Thoracic aorta (tissue), 2 donors: ENCODE measurements around the gene PPIB. TPM values are rescaled to one million over a fixed set of nuclear protein-coding genes. Genes with fewer than 3 reads are reported as not detected.

Experiments used
- ATAC-seq: fragments of 150-250 bp; one replicate; pipeline ENCODE4 v1.8.0; 2017; ENCODE audit warnings: low read depth; ENCODE audit not compliant: insufficient number of reproducible peaks, low FRiP score
- DNase-seq: peaks from one replicate; pipeline ENCODE4 v3.0.0-alpha.2; 2020; ENCODE audit warnings: low spot score
- H3K27ac ChIP-seq, 2 donors: fragments of 200-600 bp; sonication (generic); 1 replicate in 1 of 2; 2 replicates in 1 of 2; pipeline ENCODE4 v1.5.1; 2016; ENCODE audit warnings: mild to moderate bottlenecking in 2 of 2, moderate library complexity in 2 of 2
- H3K27me3 ChIP-seq: fragments of 200-600 bp; sonication (generic); replicated peaks from 2 replicates; pipeline ENCODE4 v1.6.0; 2016; ENCODE audit warnings: mild to moderate bottlenecking; ENCODE audit not compliant: insufficient read depth
- H3K36me3 ChIP-seq: fragments of 200-600 bp; sonication (generic); one replicate; pipeline ENCODE4 v1.5.1; 2016
- H3K4me1 ChIP-seq, 2 donors: fragments of 200-600 bp; sonication (generic); 1 replicate in 1 of 2; 2 replicates in 1 of 2; pipeline versions ENCODE4 v1.5.1 to v1.6.0; 2016; ENCODE audit warnings: low read depth in 2 of 2, mild to moderate bottlenecking in 1 of 2; ENCODE audit not compliant: control insufficient read depth in 1 of 2
- H3K4me3 ChIP-seq: fragments of 200-600 bp; sonication (generic); 2 replicates; pipeline ENCODE4 v1.5.1; 2016; ENCODE audit warnings: mild to moderate bottlenecking
- H3K9me3 ChIP-seq: fragments of 200-600 bp; sonication (generic); 2 replicates; pipeline ENCODE4 v1.5.1; 2016
- total RNA-seq, 2 donors: library from RNA; depleted of rRNA; stranded (reverse); fragments of >200 nt; gene quantifications; one replicate each; pipeline versions ENCODE4 v1.1.0 to v1.2.3, GENCODE V29; 2016
- TF ChIP-seq, protein P1 (sequence below): fragments of 200-600 bp; sonication (generic); IDR thresholded peaks from one replicate; pipeline ENCODE4 v1.5.1; 2019; ENCODE audit warnings: antibody characterized with exemption

PPIB gene
- total RNA-seq, 2 donors from 2014 or later, result 288 to 331 TPM

DNA sequence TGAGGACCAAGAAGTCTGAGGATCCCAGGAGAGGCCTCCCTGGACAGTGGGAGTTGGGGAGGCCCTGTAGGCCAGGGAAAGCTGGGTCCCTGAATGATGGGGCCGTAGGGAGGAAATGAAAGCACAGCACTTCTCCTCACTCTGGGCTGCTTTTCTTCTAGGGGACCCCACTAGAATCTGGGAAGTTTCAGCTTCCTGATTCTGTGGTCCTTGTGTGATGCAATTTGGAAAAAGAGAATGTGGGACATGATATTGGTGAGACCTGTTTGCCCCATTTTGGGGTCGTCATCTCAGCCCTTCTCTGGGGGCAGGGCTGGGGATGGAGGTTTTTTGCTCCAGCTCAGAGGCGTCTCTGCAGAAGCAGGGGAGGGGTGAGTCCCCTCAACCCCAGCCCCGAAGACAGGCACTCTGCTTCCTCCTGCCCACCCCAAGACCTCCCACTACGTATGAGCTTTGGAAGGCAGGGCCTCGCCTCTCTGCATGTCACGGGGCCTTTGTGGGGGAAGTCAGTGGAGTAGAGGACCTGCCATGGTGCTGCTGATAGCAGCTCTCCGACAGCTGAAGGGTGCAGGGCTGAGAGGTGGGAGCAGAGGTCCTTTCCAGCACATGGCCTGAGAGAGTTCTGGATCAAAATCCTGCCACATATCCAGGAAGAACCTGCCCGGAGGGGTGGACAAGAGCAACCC is 12.8 kb downstream of the PPIB start:
- Histone ChIP-seq H3K36me3 (peaks cover 10% of the 10 kb centered on the region), H3K27me3 (peaks cover 6% of the 10 kb centered on the region), H3K4me3 (no peak overlapping the region), H3K27ac (no peak overlapping the region), H3K4me1 (peaks cover 21 to 30% of the 10 kb centered on the region in 2 donors), H3K9me3 (no peaks in the 10 kb centered on the region)
- ATAC-seq, result no peak
- no peak for DNase-seq
- TF ChIP-seq, protein P1, sequence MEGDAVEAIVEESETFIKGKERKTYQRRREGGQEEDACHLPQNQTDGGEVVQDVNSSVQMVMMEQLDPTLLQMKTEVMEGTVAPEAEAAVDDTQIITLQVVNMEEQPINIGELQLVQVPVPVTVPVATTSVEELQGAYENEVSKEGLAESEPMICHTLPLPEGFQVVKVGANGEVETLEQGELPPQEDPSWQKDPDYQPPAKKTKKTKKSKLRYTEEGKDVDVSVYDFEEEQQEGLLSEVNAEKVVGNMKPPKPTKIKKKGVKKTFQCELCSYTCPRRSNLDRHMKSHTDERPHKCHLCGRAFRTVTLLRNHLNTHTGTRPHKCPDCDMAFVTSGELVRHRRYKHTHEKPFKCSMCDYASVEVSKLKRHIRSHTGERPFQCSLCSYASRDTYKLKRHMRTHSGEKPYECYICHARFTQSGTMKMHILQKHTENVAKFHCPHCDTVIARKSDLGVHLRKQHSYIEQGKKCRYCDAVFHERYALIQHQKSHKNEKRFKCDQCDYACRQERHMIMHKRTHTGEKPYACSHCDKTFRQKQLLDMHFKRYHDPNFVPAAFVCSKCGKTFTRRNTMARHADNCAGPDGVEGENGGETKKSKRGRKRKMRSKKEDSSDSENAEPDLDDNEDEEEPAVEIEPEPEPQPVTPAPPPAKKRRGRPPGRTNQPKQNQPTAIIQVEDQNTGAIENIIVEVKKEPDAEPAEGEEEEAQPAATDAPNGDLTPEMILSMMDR, result no peak

DNA sequence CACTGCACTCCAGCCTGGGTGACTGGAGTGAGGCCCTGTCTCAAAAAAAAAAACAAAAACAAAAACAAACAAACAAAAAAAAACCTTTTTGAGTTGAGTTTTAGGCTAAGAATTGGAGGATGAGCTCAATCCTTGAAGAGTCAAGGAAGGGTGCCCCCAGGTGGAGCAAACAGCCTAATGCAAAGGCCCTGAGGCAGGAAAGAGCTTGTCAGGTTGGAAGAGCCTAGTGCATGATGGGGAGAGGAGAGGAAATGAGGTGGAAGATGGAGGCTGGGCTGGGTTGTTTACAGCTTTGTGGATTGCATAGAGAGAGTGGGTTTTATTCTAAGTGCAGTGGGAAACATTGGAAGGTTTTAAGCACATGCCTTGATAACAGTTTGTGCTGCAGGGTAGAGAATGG is 13.4 kb downstream of the PPIB start:
- DNase-seq, result no peak
- no peak for ATAC-seq
- H3K4me1 ChIP-seq, result peaks cover 21 to 30% of the 10 kb centered on the region in 2 donors
- H3K36me3 ChIP-seq, result peaks cover 8% of the 10 kb centered on the region
- no peaks in the 10 kb centered on the region for H3K9me3 ChIP-seq
- no peak overlapping the region for H3K4me3 ChIP-seq
- TF ChIP-seq, protein P1, result no peak
- no peak overlapping the region for H3K27ac ChIP-seq
- H3K27me3 ChIP-seq, result peaks cover 6% of the 10 kb centered on the region

DNA sequence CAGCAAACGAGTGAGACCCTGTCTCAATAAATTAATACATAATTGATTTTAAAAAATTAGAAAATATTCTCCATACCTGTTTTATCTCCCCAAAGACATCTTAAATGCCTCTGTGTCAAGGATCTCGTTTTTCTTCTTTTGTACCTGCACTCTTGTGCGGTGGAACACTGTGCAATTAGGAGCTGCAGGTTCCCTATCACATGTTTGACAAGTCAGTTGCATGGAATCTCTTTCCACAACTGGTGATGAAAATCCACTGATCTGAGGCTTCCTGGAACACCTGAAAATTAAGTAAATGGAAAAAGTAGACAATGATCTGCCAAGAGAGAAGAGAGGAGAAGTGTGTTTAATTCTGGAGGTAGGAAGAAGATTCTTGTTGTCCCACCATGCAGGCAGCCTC is 14.2 kb downstream of the PPIB start:
- no peak for DNase-seq
- no peak overlapping the region for H3K4me3 ChIP-seq
- H3K9me3 ChIP-seq, result no peaks in the 10 kb centered on the region
- no peak for ATAC-seq
- peaks cover 9% of the 10 kb centered on the region for H3K36me3 ChIP-seq
- H3K27ac ChIP-seq, result no peak overlapping the region
- H3K27me3 ChIP-seq, result peaks cover 6% of the 10 kb centered on the region
- H3K4me1 ChIP-seq, result peaks cover 21 to 27% of the 10 kb centered on the region in 2 donors
- TF ChIP-seq, protein P1, result no peak

DNA sequence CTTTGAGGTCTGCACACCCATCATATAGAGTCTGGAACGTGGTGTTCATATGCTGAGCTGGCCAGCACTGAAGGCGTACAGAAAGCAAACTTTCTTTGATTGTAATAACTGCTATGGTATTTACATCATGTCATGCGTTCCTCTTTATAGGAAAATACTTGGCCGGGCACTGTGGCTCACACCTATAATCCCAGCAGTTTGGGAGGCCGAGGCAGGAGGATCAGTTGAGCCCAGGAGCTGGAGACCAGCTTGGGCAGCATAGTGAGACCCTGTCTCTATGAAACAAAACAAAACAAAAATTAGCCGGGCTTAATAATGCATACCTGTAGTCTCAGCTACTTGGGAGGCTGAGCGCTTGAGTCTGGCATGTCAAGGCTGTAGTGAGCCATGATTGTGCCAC is 14.7 kb downstream of the PPIB start:
- Histone ChIP-seq H3K9me3 (no peaks in the 10 kb centered on the region), H3K4me1 (peaks cover 19 to 23% of the 10 kb centered on the region in 2 donors), H3K27me3 (peaks cover 6% of the 10 kb centered on the region), H3K4me3 (no peak overlapping the region), H3K27ac (no peak overlapping the region), H3K36me3 (peaks cover 12% of the 10 kb centered on the region)
- DNase-seq (no peak), ATAC-seq (no peak)
- TF ChIP-seq, protein P1, result no peak

DNA sequence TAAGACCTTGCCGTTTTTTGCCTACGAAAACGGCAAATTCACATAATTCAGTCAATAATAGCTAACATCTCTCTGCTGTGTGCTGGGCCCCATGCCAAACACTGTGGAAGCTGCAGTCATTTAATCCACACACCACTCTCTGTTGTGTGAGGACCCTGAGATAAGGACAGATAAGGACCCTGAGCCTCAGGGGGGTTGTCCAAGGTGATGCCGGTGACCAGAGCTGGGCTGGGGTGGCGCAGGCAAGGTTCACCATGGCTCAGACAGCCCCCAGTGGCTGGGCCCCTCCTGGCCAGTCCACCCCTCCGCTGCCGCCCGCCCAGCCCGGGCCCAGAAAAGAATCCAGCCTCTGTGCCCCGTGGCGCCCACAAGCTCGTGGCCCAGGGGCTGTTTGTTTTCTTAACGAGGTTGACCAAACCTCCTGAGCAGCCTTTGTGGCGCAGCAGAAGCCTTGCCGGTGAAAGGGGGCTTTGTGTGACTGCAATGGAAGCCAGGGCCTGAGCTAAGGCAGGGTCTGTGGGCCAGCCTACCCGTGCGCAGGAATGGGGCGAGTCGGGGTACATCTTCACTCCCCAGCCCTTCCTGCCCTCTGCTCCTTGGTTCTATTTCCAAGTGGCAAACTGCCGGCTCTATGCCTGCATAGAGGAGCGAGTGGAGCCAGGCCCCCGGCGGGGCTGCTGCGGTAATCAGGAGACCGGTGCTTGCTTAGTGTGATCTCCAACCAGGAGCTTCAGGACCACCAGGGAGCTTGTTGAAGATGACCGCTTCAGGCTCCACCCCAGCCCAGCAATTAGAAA is 15.7 kb downstream of the PPIB start:
- TF ChIP-seq, protein P1, result no peak
- ATAC-seq (no peak), DNase-seq (no peak)
- H3K9me3 ChIP-seq, result no peaks in the 10 kb centered on the region
- no peak overlapping the region for H3K4me3 ChIP-seq
- no peak overlapping the region for H3K27ac ChIP-seq
- H3K4me1 ChIP-seq, result peaks cover 12 to 13% of the 10 kb centered on the region in 2 donors
- peaks cover 15% of the 10 kb centered on the region for H3K36me3 ChIP-seq
- H3K27me3 ChIP-seq, result peaks cover 6% of the 10 kb centered on the region
